ENCODE results near the gene SIRPA.

DNA sequence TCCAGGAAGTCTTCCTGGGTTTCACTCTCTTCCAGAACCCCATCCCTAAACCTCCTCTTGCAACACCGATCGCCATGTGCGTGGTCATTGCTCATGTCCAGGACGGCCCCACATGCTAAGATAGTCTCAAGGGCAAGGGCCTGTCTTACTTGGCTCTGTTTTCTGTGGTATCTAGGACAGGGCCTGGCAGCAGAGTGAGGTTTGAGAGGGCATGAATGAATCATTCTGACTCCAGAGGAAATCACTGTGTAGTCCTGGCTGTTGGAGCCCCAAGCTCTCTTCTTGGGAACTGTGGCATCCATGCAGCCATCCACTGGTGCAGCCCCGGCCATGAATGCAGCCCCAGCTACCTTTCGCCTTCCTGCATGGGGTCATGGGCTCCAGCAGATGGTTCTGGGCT lies 12.4 kb downstream of the SIRPA start:
- TF ChIP-seq ZNF274 (IDR thresholded peaks at IDR 0.05; ENCODE audit: low read depth, low read length) (no peak), YY1 (IDR thresholded peaks at IDR 0.05; ENCODE audit: insufficient read depth, insufficient read length) (no peak), SUZ12 (IDR thresholded peaks at IDR 0.05; ENCODE audit: extremely low read depth, insufficient read depth, insufficient read length) (no peak)

Measured in NT2/D1 (cell line).